ENCODE data around the gene ARMCX1. TPM values are rescaled to one million over a fixed set of nuclear protein-coding genes. Genes with fewer than 3 reads are reported as not detected.
"Not testable (repeated sequence)": the region's sequence is repeated elsewhere in the genome, so short reads cannot be mapped to it uniquely, and the experiment has no call there.

Gene ARMCX1
- total RNA-seq = 10 to 100 TPM; 13.8 to 22.0 (median 17.5) TPM

DNA sequence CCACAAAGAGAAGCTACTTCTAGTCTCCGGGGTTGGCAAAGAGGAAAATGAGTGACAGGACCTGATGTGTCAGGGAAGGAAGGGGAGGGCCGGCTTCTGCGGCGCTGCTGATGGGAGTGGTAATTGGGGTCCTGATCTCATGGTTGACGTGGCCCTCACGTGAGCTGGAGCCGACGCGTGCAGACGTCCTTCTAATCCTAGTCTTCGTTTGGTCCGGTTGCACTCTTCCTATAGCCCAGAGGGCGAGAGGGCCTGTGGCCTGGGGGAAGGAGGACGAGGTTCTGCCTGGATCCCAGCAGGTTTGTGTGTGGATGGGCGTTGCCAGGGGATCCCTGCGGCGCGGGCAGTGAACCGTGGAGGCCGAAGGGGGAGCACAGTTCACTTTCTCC, at the start of gene ARMCX1:
TSS of gene ARMCX1 (plus strand) at position 186 of the 389 bp plus-strand sequence. CDS start 2,384 bp downstream, outside the sequence.
- peaks cover 0 to 8% (median 2%) of the 10 kb centered on the region in 4 donors for H3K36me3 ChIP-seq
- WGBS, 2 donors = 0 to 44% methylated on average over 8 to 20 of the region's 20 CpGs
- no peaks in the 10 kb centered on the region for H3K9me3 ChIP-seq
- DNase-seq (peak; percentile 68 to 72), ATAC-seq (ENCODE audit: low FRiP score in 2 of 2) (peak; percentile 90 to 97)
- peak within 1 kb of the TSS; percentile 79 to 85 (median 82) for H3K27ac ChIP-seq
- no peaks in the 10 kb centered on the region for H3K4me1 ChIP-seq
- H3K27me3 ChIP-seq = no peaks in the 10 kb centered on the region
- TF ChIP-seq, protein P1, sequence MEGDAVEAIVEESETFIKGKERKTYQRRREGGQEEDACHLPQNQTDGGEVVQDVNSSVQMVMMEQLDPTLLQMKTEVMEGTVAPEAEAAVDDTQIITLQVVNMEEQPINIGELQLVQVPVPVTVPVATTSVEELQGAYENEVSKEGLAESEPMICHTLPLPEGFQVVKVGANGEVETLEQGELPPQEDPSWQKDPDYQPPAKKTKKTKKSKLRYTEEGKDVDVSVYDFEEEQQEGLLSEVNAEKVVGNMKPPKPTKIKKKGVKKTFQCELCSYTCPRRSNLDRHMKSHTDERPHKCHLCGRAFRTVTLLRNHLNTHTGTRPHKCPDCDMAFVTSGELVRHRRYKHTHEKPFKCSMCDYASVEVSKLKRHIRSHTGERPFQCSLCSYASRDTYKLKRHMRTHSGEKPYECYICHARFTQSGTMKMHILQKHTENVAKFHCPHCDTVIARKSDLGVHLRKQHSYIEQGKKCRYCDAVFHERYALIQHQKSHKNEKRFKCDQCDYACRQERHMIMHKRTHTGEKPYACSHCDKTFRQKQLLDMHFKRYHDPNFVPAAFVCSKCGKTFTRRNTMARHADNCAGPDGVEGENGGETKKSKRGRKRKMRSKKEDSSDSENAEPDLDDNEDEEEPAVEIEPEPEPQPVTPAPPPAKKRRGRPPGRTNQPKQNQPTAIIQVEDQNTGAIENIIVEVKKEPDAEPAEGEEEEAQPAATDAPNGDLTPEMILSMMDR (IDR thresholded peaks at IDR 0.05) = no peak
- no peak for TF ChIP-seq EP300 (IDR thresholded peaks at IDR 0.05)
- peak; percentile 51 to 86 for TF ChIP-seq POLR2AphosphoS5 (IDR thresholded peaks at IDR 0.05)
- peak in 3 of 4 donors; percentile 47 to 66 (median 54) for TF ChIP-seq POLR2A (IDR thresholded peaks at IDR 0.05)
- H3K4me3 ChIP-seq = peak within 1 kb of the TSS; percentile 25 to 65 (median 55)

DNA sequence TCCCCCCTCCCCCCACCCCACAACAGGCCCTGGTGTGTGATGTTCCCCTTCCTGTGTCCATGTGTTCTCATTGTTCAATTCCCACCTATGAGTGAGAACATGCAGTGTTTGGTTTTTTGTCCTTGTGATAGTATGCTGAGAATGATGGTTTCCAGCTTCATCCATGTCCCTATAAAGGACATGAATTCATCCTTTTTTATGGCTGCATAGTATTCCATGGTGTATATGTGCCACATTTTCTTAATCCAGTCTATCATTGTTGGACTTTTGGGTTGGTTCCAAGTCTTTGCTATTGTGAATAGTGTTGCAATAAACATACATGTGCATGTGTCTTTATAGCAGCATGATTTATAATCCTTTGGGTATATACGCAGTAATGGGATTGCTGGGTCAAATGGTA, 47.4 kb upstream of the ARMCX1 start:
- not testable (repeated sequence) for H3K36me3 ChIP-seq; H3K4me1 ChIP-seq; H3K27me3 ChIP-seq; H3K9me3 ChIP-seq; ATAC-seq (ENCODE audit: low FRiP score in 2 of 2); H3K27ac ChIP-seq; H3K4me3 ChIP-seq; DNase-seq
- WGBS, 2 donors = 100% methylated on average over 1 of the region's 1 CpG

DNA sequence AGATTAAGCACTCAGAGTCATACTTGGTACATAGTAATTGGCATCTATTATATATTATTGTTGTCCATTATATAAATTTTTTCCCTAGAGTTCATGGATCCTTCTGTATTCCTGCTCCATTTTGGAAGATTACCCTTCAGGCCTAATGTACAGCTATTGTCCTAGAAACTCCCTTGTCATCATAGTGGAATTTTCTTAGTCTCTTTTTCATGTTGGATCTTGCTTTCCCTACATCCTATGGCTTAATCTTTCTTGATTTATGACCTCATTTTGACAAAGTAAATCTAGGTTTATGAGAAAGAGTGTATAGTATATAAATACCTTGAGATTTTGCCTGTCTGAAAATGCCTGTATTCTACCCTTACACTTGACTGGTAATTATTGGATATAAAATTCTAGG, 43.0 kb upstream of the ARMCX1 start:
- Histone ChIP-seq H3K4me1 (no peaks in the 10 kb centered on the region), H3K36me3 (no peaks in the 10 kb centered on the region), H3K9me3 (no peaks in the 10 kb centered on the region), H3K27ac (no peak overlapping the region), H3K27me3 (no peaks in the 10 kb centered on the region), H3K4me3 (no peak overlapping the region)
- ATAC-seq (ENCODE audit: low FRiP score in 2 of 2) (no peak), DNase-seq (no peak)
- TF ChIP-seq POLR2AphosphoS5 (IDR thresholded peaks at IDR 0.05) = no peak
- TF ChIP-seq, protein P1 (IDR thresholded peaks at IDR 0.05) = no peak
- TF ChIP-seq POLR2A (IDR thresholded peaks at IDR 0.05) = no peak
- TF ChIP-seq EP300 (IDR thresholded peaks at IDR 0.05) = no peak

DNA sequence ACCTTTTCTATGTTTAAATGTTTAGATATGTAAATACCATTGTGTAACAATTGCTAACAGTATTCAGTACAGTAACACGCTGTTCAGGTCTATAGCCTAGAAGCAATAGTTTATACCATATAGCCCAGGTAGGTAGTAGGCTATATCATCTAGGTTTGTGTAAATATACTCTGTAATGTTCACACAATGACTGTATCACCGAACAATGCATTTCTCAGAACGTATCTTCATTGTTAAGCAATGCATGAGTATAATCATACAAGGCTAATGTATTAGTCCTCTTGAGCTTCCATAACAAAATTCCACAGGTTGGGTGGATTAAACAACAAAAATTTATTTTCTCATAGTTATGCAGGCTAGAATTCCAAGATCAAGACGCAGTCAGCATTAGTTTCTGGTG, 42.4 kb upstream of the ARMCX1 start:
- DNase-seq = no peak
- Histone ChIP-seq H3K4me3 (no peak overlapping the region), H3K36me3 (no peaks in the 10 kb centered on the region), H3K9me3 (no peaks in the 10 kb centered on the region), H3K27me3 (no peaks in the 10 kb centered on the region), H3K4me1 (no peaks in the 10 kb centered on the region), H3K27ac (no peak overlapping the region)
- WGBS, 2 donors = 77 to 96% methylated on average over 4 of the region's 4 CpGs
- TF ChIP-seq EP300 (IDR thresholded peaks at IDR 0.05) = no peak
- no peak for TF ChIP-seq POLR2AphosphoS5 (IDR thresholded peaks at IDR 0.05)
- TF ChIP-seq, protein P1 (IDR thresholded peaks at IDR 0.05) = no peak
- no peak for ATAC-seq (ENCODE audit: low FRiP score in 2 of 2)

DNA sequence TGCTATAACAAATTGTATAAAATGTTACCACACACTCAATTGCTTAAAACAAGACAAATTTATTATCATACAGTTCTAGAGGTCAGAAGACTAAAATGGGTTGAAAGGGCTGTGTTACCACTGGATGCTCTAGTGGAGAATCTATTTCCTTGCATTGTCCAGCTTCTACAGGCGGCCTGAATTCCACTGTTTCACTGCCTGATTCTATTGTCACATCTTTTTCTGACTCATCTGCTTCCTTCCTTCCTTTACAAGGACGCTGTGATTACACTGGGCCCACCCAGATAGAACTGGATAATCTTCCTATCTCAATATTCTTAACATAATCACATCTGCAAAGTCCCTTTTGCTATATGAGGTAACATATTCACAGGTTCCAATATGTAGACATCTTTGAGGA, 19.4 kb upstream of the ARMCX1 start:
- no peak for DNase-seq
- no peaks in the 10 kb centered on the region for H3K27me3 ChIP-seq

More for the DNA sequence above, 19.4 kb upstream of the ARMCX1 start:
- no peaks in the 10 kb centered on the region for H3K4me1 ChIP-seq
- no peaks in the 10 kb centered on the region for H3K9me3 ChIP-seq
- H3K36me3 ChIP-seq = no peaks in the 10 kb centered on the region
- TF ChIP-seq, protein P1 (IDR thresholded peaks at IDR 0.05) = no peak
- TF ChIP-seq EP300 (IDR thresholded peaks at IDR 0.05) (no peak), POLR2A (IDR thresholded peaks at IDR 0.05) (no peak), POLR2AphosphoS5 (IDR thresholded peaks at IDR 0.05) (no peak)
- WGBS, 2 donors = 40 to 44% methylated on average over 2 of the region's 2 CpGs
- ATAC-seq (ENCODE audit: low FRiP score in 2 of 2) = no peak
- H3K4me3 ChIP-seq = no peak overlapping the region
- no peak overlapping the region for H3K27ac ChIP-seq

Measured in upper lobe of left lung (tissue), 6 donors.